ENCODE results near the gene SEMA5A.

SEMA5A gene

DNA sequence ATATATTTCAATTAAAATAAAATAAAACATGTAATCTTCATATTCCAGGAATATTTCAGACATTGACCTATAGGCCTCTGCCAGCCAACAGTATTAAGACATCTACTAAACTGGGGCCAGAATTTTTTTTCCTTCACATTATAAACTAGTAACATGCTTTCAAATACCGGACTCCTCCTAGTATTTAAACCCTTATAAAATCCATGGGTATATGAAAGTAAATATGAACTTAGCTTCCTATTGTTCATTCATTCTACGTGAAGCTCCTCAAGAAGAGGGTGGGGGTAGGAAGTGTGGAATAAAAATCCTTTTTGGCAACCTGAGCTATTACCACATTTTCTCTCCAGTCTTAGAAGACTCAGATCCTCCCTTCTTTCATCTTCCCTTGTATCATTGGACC lies 16.4 kb downstream of the SEMA5A start:
- H3K4me3 ChIP-seq (ENCODE audit: low read depth, low read length) = no peak overlapping the region
- H3K4me1 ChIP-seq = no peaks in the 10 kb centered on the region
- no peak for DNase-seq
- no peaks in the 10 kb centered on the region for H3K9me3 ChIP-seq
- H3K36me3 ChIP-seq = no peaks in the 10 kb centered on the region
- no peaks in the 10 kb centered on the region for H3K27me3 ChIP-seq
- TF ChIP-seq, protein P1, sequence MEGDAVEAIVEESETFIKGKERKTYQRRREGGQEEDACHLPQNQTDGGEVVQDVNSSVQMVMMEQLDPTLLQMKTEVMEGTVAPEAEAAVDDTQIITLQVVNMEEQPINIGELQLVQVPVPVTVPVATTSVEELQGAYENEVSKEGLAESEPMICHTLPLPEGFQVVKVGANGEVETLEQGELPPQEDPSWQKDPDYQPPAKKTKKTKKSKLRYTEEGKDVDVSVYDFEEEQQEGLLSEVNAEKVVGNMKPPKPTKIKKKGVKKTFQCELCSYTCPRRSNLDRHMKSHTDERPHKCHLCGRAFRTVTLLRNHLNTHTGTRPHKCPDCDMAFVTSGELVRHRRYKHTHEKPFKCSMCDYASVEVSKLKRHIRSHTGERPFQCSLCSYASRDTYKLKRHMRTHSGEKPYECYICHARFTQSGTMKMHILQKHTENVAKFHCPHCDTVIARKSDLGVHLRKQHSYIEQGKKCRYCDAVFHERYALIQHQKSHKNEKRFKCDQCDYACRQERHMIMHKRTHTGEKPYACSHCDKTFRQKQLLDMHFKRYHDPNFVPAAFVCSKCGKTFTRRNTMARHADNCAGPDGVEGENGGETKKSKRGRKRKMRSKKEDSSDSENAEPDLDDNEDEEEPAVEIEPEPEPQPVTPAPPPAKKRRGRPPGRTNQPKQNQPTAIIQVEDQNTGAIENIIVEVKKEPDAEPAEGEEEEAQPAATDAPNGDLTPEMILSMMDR (IDR thresholded peaks at IDR 0.05; ENCODE audit: low read depth, low read length) = no peak

DNA sequence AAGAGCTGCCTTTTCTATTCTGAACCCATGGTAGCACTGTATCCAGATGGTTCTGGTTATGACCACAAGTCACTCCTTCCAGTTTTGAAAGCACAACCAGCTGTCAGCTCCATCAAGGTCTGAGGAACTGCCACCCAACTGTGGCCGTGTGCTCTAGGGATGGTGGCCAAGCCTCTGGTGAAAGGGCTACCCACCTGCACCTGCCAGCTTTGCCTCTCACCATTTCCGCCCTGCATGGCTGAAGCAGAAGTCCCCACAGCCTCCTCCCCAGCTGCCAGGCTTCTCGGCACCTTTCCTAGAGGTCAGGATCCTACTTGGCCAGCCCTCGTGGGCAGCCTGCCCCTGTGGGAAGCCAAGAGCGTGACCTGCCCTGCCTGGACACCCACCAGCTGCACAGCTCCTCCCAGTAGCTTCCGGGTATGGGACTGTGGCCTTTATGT lies 16.8 kb downstream of the SEMA5A start:
- TF ChIP-seq, protein P1 (IDR thresholded peaks at IDR 0.05; ENCODE audit: low read depth, low read length) = no peak
- no peaks in the 10 kb centered on the region for H3K9me3 ChIP-seq
- no peak for DNase-seq

DNA sequence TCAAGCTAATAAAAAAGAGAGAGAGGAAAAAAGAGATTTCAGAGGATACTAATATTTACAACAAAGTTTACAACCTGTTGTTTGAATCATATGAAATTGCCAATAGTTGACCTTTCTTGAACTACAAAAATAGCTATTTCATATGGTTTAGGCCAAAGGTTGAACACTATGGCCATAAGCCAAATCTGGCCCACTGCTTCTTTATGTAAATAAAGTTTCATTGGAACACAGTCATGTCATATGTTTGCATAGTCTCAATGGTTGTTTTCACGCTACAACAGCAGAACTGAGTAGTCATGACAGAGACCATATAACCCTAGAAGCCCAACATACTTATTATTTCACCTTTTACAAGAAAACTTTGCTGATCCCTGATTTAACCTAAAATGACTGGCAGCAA lies 20.9 kb downstream of the SEMA5A start:
- Histone ChIP-seq H3K36me3 (no peaks in the 10 kb centered on the region), H3K4me3 (ENCODE audit: low read depth, low read length) (no peak overlapping the region), H3K27me3 (no peaks in the 10 kb centered on the region), H3K9me3 (no peaks in the 10 kb centered on the region), H3K4me1 (no peaks in the 10 kb centered on the region)
- DNase-seq = no peak
- TF ChIP-seq, protein P1 (IDR thresholded peaks at IDR 0.05; ENCODE audit: low read depth, low read length) = no peak

More for the DNA sequence above, 16.8 kb downstream of the SEMA5A start:
- Histone ChIP-seq H3K4me3 (ENCODE audit: low read depth, low read length) (no peak overlapping the region), H3K4me1 (no peaks in the 10 kb centered on the region), H3K36me3 (no peaks in the 10 kb centered on the region), H3K27me3 (no peaks in the 10 kb centered on the region)

DNA sequence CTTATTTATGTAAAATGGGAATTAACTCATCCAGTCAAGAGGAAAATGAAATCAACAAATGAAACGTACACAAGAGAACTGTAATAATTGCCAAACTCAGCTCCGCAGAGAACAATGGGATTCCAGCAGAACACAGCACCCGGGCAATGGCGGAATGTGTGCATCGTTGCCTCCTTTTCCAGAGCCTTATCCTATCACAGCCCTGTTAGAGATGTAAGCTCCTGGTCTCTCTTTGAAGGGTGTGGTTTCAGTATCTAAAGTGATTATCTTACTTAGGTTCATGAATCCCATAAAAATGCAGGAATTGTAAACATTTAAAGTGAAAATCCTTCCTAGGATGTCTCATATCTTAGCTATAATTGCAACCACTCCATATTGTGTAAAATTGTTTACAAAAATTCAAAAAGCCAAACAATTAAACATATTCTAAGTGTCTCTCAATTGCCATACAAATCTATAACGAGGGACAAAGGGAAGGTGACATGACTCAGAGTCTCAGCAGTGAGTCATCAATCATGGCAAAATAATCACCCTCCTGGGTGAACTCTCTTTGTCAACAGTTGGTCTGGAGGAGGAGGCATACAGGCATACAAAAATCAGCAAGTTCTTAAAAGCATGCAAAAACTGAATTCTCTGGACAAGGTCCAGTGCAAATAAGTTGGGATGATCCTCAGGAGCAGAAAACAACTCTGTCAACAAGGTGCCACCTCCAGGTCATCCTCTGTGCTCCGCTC lies 22.6 kb downstream of the SEMA5A start:
- Histone ChIP-seq H3K36me3 (no peaks in the 10 kb centered on the region), H3K4me3 (ENCODE audit: low read depth, low read length) (no peak overlapping the region), H3K9me3 (no peaks in the 10 kb centered on the region), H3K4me1 (no peaks in the 10 kb centered on the region), H3K27me3 (no peaks in the 10 kb centered on the region)
- DNase-seq = no peak
- TF ChIP-seq, protein P1 (IDR thresholded peaks at IDR 0.05; ENCODE audit: low read depth, low read length) = no peak

DNA sequence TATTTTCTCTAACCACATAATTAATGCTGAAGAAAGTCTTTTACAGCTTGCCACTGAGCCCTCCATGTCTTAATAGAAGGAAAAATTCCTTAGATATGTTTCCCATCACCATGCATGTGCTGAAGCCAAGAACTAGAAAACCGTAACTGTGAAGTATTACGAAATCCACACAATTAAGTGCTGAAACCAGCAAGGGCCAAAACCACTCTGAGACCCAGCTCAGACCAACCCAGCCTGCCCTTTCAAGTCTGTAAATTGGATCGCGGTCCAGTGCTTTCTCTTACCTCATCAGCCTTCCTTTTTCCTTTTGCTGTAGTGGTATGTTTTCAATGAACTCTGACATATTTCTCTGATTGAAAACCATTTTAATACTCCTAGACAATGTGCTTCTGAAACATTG lies 26.3 kb downstream of the SEMA5A start:
- Histone ChIP-seq H3K27me3 (peaks cover 4% of the 10 kb centered on the region), H3K4me1 (no peaks in the 10 kb centered on the region), H3K36me3 (no peaks in the 10 kb centered on the region), H3K4me3 (ENCODE audit: low read depth, low read length) (no peak overlapping the region), H3K9me3 (no peaks in the 10 kb centered on the region)
- DNase-seq = no peak
- TF ChIP-seq, protein P1 (IDR thresholded peaks at IDR 0.05; ENCODE audit: low read depth, low read length) = no peak

DNA sequence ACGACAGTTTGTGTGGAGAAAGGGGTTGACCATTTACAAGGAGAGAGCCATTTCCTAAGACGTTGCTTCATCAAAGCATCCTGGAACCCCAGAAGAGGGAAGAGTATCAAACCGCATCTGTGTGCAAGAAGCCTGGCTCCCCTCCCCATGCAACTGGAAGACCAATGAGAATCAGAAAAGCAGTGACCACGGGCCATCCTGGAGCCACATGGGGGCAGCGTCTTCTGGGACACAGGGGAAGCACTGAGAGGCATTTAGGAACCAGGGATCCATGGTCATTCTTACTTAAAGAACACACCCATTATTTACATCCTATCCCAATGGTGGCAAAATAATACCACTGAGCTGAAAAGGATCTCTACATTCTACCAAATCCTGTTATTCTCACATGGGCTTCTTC lies 29.3 kb downstream of the SEMA5A start:
- no peak overlapping the region for H3K4me3 ChIP-seq (ENCODE audit: low read depth, low read length)
- TF ChIP-seq, protein P1 (IDR thresholded peaks at IDR 0.05; ENCODE audit: low read depth, low read length) = no peak
- no peak for DNase-seq
- no peaks in the 10 kb centered on the region for H3K36me3 ChIP-seq
- H3K27me3 ChIP-seq = peaks cover 4% of the 10 kb centered on the region
- H3K9me3 ChIP-seq = no peaks in the 10 kb centered on the region
- no peaks in the 10 kb centered on the region for H3K4me1 ChIP-seq
